HCT116 (cell line): ENCODE data around the gene RAB40C. TPM values are rescaled to one million over a fixed set of nuclear protein-coding genes. Genes with fewer than 3 reads are reported as not detected.

ENCODE experiments used
- EZH2 ChIP-seq: fragments of 200-600 bp; sonication (generic); IDR thresholded peaks from 2 replicates; pipeline ENCODE4 v1.6.1; 2017; ENCODE audit warnings: antibody characterized with exemption, mixed run types
- POLR2A ChIP-seq: IDR thresholded peaks from 2 replicates; pipeline ENCODE4 v1.7.0; 2011; ENCODE audit warnings: borderline replicate concordance; ENCODE audit not compliant: insufficient read depth, insufficient read length; ENCODE audit errors: extremely low read depth
- POLR2AphosphoS5 ChIP-seq: IDR thresholded peaks from 2 replicates; pipeline ENCODE4 v1.6.1; 2011; ENCODE audit warnings: mild to moderate bottlenecking, low read depth, low read length, moderate library complexity
- YY1 ChIP-seq: IDR thresholded peaks from 2 replicates; pipeline ENCODE4 v1.6.1; 2011; ENCODE audit warnings: low read length, low read depth, moderate library complexity, mild to moderate bottlenecking; ENCODE audit not compliant: insufficient replicate concordance; ENCODE audit errors: extremely low read depth
- ZNF274 ChIP-seq: fragments of 200-500 bp; sonication (Bioruptor generic); IDR thresholded peaks from 2 replicates; pipeline ENCODE4 v1.6.1; 2014; ENCODE audit warnings: mild to moderate bottlenecking, low read depth, low read length, inconsistent platforms
- total RNA-seq: library from RNA; stranded (reverse); gene quantifications from one replicate; pipeline ENCODE4 v1.2.1, GENCODE V29; 2021; ENCODE audit not compliant: unreplicated experiment
- TF ChIP-seq, protein P1 (sequence below): IDR thresholded peaks from 2 replicates; pipeline ENCODE4 v1.6.1; 2012
- TF ChIP-seq, protein P2 (sequence below): IDR thresholded peaks from 2 replicates; pipeline ENCODE4 v1.6.1; 2011; ENCODE audit warnings: mild to moderate bottlenecking, low read length, moderate library complexity; ENCODE audit not compliant: insufficient replicate concordance; ENCODE audit errors: extremely low read depth
- TF ChIP-seq, protein P3 (sequence below): IDR thresholded peaks from 2 replicates; pipeline ENCODE4 v1.6.1; 2012; ENCODE audit warnings: low read depth

RAB40C gene
- total RNA-seq, 1 experiment from 2014 or later: 14.1 TPM

DNA sequence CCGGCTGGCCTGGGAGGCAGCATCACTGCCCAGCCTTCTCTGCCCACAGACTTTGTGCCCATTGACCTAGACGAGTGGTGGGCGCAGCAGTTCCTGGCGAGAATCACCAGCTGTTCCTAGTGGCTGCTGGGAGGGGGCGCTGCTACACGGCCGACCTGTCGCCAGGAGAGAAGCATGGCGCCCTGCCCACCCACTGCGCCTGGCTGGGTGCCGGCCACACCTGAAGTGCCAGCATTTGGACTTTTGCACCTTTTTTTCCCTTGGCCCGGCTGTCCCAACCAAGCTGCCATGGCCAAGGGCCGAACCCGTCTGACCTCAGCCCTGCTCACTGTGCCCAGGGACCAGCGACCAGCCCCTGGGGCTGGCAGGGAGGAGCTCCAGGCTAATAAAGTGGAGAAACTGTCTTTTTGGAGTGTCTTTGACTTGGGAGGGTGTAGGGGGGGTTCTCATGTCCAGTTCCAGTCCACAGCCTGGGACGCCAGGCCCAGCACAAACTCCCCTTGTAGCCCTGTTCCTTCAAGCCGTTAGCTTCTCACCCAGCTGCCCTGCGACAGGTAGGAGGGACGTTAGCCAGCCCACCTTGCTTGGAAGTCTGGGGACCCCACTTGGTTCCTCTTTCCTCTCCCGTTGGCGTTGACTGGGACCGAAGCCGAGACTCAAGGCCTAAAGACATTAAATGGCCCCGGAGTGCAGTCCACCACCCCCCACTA is 58.4 kb downstream of the RAB40C start (continued):
- TF ChIP-seq, protein P1, sequence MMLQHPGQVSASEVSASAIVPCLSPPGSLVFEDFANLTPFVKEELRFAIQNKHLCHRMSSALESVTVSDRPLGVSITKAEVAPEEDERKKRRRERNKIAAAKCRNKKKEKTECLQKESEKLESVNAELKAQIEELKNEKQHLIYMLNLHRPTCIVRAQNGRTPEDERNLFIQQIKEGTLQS: no peak
- no peak for TF ChIP-seq EZH2
- TF ChIP-seq, protein P2, sequence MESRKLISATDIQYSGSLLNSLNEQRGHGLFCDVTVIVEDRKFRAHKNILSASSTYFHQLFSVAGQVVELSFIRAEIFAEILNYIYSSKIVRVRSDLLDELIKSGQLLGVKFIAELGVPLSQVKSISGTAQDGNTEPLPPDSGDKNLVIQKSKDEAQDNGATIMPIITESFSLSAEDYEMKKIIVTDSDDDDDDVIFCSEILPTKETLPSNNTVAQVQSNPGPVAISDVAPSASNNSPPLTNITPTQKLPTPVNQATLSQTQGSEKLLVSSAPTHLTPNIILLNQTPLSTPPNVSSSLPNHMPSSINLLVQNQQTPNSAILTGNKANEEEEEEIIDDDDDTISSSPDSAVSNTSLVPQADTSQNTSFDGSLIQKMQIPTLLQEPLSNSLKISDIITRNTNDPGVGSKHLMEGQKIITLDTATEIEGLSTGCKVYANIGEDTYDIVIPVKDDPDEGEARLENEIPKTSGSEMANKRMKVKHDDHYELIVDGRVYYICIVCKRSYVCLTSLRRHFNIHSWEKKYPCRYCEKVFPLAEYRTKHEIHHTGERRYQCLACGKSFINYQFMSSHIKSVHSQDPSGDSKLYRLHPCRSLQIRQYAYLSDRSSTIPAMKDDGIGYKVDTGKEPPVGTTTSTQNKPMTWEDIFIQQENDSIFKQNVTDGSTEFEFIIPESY: no peak
- TF ChIP-seq YY1: peak; percentile 70
- TF ChIP-seq ZNF274: no peak
- no peak for TF ChIP-seq POLR2A
- TF ChIP-seq, protein P3, sequence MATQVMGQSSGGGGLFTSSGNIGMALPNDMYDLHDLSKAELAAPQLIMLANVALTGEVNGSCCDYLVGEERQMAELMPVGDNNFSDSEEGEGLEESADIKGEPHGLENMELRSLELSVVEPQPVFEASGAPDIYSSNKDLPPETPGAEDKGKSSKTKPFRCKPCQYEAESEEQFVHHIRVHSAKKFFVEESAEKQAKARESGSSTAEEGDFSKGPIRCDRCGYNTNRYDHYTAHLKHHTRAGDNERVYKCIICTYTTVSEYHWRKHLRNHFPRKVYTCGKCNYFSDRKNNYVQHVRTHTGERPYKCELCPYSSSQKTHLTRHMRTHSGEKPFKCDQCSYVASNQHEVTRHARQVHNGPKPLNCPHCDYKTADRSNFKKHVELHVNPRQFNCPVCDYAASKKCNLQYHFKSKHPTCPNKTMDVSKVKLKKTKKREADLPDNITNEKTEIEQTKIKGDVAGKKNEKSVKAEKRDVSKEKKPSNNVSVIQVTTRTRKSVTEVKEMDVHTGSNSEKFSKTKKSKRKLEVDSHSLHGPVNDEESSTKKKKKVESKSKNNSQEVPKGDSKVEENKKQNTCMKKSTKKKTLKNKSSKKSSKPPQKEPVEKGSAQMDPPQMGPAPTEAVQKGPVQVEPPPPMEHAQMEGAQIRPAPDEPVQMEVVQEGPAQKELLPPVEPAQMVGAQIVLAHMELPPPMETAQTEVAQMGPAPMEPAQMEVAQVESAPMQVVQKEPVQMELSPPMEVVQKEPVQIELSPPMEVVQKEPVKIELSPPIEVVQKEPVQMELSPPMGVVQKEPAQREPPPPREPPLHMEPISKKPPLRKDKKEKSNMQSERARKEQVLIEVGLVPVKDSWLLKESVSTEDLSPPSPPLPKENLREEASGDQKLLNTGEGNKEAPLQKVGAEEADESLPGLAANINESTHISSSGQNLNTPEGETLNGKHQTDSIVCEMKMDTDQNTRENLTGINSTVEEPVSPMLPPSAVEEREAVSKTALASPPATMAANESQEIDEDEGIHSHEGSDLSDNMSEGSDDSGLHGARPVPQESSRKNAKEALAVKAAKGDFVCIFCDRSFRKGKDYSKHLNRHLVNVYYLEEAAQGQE: no peak
- peak; percentile 37; the same call in 1 of the 2 replicates for TF ChIP-seq POLR2AphosphoS5
- TF ChIP-seq, all 23 proteins: peak for 4
